HG02588 (cell line): ENCODE results near the gene GKAP1.
A peak's percentile ranks its signal among the peaks of the same experiment; 100 is the strongest.
"Not testable (repeated sequence)": the region's sequence is repeated elsewhere in the genome, so short reads cannot be mapped to it uniquely, and the experiment has no call there.

Experiments
- ATAC-seq: cut with Tn5 transposase; IDR thresholded peaks from one replicate; pipeline ENCODE4 v1.9.1; 2021; ENCODE audit warnings: mild to moderate bottlenecking, moderate library complexity; ENCODE audit not compliant: unreplicated experiment

Gene GKAP1

GRCh38 chr9:83817356-83818278, at the start of gene GKAP1:
TSS of gene GKAP1 (minus strand) at chr9:83817769. CDS start at chr9:83806517, 11,252 bp downstream.
- ATAC-seq: peak; percentile 83

GRCh38 chr9:83849895-83850294, 32.3 kb upstream of the GKAP1 start:
- not testable (repeated sequence) for ATAC-seq

DNA sequence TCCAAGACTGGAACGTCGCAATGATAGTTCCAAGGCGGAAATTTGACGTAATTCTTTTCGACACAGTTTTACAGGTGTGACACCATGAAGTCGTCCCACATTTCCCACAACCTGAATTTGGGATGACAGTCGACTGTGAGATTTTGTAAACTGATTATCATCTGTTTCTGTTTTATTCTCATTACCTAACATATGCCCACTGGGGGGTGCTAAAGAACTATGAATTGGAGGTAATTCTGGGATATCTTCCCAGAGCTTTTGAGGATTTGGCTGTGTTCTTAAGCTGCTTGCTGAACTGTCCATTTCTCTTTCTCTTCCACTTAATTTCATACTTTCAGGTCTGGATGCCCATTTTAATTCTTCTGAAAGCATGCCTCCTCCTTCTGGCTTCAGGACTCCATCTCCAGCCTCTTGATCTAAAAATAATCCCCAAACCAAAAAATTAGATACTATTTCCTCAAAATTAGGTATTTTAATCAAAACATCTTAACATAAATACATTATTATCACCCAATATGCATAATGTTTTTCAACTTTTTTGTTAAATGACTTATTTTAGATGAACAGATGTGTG, 19.6 kb upstream of the GKAP1 start:
- ATAC-seq: not testable (repeated sequence)

DNA sequence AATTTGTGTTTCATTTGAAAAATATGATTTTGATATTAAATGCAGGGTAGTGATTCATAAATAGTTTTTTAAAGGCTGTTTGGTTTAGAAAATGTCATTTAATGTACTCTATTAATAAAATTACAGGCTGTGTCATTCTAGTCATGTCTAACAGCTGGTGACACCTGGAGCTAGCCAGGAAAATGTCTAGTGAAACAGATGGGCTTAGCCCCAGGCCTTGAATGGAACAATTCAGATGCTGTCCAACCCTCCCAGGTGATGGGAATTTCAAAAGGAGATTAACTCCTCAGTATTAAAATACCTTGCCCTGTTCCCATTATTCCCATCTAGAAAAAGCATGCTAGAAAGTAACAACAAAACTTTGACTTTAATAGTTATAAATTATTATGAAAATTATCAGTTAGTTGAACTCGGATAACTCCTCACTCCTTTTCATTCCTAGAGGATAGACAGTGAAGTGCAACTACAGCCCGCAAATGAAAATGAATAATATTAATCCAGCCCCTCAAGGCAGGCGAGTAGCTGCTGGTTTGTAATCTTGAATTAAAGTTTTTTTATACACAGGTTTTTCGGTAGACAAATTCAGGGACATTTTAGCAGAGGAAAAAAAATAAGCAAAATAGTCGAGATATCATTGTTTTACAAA, 13.0 kb upstream of the GKAP1 start:
- not testable (repeated sequence) for ATAC-seq

- ATAC-seq: not testable (repeated sequence)
Measured at GRCh38 chr9:83824986-83825623, 7.5 kb upstream of the GKAP1 start.

GRCh38 chr9:83817011-83817355, 586 bp downstream of the GKAP1 start:
- ATAC-seq: not testable (repeated sequence)

GRCh38 chr9:83815120-83815519, 2.4 kb downstream of the GKAP1 start:
- ATAC-seq: not testable (repeated sequence)

DNA sequence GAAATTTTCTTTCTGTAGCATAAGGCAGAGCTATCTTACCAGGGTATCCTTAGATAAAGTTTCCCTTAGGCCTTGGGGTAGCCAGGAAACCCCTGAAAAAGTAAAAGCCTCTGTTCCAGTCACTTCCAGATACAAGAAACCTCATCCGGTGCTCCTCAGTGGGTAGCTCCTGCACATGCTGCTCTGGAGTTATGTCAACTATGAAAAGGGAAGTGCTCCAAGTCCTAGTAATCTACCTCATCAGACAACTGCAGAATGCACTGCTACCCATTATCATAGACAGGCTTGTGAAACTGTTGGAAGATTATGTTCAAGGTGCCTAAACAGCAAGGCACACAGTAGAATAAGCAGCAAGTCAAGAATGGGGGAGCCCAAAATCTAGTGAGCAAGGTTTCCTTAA, 8.4 kb downstream of the GKAP1 start:
- ATAC-seq: not testable (repeated sequence)

DNA sequence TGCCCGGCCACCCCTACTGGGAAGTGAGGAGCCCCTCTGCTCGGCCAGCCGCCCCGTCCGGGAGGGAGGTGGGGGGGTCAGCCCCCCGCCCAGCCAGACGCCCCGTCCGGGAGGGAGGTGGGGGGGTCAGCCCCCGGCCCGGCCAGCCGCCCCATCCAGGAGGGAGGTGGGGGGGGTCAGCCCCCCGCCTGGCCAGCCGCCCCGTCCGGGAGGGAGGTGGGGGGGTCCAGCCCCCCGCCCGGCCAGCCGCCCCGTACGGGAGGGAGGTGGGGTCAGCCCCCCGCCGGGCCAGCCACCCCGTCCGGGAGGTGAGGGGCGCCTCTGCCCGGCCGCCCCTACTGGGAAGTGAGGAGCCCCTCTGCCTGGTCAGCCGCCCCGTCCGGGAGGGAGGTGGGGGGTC, 13.1 kb downstream of the GKAP1 start:
- not testable (repeated sequence) for ATAC-seq

DNA sequence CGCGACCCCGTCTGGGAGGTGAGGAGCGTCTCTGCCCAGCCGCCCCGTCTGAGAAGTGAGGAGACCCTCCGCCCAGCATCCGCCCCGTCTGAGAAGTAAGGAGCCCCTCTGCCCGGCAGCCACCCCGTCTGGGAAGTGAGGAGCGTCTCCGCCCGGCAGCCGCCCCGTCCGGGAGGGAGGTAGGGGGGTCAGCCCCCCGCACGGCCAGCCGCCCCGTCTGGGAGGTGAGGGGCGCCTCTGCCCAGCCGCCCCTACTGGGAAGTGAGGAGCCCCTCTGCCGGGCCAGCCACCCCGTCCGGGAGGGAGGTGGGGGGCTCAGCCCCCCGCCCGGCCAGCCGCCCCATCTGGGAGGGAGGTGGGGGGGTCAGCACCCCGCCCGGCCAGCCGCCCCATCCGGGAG, 13.6 kb downstream of the GKAP1 start:
- not testable (repeated sequence) for ATAC-seq

- no peak for ATAC-seq
Measured at GRCh38 chr9:83800236-83801033, 17.1 kb downstream of the GKAP1 start.

DNA sequence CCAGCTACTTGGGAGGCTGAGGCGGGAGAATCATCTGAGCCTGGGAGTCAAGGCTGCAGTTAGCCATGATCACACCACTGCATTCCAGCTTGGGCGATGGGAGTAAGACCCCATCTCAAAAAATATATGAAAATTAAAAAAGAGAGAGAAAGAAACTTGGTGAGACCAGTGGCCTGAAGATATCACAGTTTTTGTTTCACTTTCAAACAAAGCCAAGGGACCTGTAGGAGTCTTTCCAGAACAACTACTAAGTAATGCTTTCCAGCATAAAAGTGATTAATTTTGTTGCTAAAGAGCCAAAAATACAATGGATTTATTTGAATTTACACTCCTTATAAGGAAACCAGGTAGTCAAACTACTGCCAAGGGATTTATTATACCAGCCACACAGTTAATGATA, 23.5 kb downstream of the GKAP1 start:
- ATAC-seq: no peak

- ATAC-seq: no peak
Measured at GRCh38 chr9:83792746-83793145, 24.8 kb downstream of the GKAP1 start.

DNA sequence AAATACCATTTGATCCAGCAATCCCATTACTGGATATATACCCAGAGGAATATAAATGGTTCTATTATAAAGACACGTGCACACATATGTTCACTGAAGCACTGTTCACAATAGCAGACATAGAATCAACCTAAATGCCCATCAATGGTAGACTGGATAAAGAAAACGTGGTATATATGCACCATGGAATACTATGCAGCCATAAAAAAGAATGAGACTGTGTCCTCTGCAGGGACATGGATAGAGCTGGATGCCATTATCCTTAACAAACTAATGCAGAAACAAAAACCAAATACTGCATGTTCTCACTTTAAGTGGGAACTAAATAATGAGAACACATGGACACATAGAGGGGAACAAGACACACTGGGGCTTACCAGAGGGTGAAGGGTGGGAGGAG, 39.4 kb downstream of the GKAP1 start:
- no peak for ATAC-seq

- no peak for ATAC-seq
Measured at GRCh38 chr9:83775932-83776331, 41.6 kb downstream of the GKAP1 start.

- no peak for ATAC-seq
Measured at GRCh38 chr9:83772860-83773259, 44.7 kb downstream of the GKAP1 start.

DNA sequence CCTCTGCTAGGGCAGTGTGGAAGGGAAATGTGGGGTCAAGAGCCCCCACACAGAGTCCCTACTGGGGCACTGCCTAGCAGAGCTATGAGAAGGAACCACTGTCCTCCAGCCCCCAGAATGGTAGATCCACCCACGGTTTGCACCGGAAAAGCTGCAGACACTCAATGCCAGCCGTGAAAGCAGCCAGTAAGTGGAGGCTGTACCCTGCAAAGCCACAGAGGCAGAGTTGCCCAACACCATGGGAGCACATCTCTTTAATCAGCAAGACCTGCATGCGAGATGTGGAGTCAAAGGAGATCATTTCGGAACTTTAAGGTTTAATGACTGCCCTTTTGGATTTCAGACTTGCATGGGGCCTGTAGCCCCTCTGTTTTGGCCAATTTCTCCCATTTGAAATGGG, 52.2 kb downstream of the GKAP1 start:
- no peak for ATAC-seq

DNA sequence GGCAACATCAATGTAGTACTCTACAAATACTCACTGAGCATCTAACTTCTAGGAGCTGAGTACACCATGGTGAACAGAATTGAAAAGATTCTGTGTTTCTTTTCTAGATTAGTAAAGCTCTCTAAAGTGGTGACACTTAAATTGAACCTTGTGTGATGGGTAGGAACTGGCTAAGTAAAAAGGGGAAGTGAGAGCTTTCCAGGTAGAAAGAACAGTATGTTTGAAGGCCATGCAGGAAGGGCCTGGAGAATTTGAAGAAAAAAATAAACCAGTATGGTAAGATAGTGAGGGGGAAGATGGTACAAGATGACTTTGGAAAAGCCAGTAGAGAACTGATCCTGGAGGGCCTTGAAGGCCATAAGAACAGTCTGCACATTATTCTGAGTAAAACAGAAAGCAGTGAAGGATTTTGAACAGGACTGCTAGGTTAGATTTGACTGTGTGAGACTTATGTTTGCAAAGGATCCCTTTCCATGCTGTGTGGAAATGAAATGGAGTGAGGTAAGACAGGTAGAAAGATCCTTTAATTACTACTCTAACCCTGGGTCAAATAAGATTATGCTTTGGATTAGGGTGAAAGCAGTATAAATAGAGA, 63.1 kb downstream of the GKAP1 start:
- ATAC-seq: peak; percentile 69

DNA sequence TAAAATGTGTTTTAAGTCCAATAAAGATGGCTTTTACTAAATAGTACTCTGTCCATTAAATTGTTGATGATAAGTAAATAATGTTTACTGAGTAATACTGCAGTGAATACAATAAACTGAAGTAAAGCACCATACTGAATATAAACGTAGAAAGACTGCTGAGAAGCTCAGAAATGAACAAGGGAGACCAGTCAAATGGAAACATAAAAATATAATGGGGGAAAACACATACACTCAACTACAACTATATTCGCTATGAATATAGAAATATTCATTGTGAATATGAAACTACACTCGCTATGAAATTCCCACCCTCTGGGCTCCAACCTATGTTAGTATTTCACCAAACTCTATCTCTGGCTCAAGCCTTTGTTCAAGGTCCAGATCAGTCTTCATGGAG, 67.9 kb downstream of the GKAP1 start:
- no peak for ATAC-seq

DNA sequence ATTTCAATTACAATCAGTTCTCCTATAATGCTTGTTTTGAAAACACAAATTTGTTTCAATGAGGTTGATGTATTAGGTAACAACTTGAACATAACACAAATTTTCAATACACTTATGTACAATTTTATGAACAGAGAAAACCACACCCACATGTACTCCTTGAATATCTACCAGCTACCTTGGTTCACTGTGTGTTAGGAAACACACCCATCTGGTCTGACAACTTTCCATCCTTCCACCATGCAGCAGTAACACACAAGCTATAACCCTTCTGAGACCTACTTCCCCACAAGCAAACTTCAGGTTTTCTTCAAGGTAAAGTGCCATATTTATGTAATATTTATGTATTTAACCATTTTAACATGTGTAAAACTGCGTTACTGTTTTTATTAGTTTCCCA, 73.4 kb downstream of the GKAP1 start:
- no peak for ATAC-seq
